SU-DHL-6 (cell line): ENCODE data around the gene OPTN.

Source experiments
- H2AFZ ChIP-seq: fragments of 200-600 bp; sonication (generic); 2 replicates; pipeline ENCODE4 v1.6.1; 2014; ENCODE audit warnings: low read depth, mild to moderate bottlenecking, moderate library complexity, mixed read lengths, antibody characterized with exemption, low read length; ENCODE audit not compliant: severe bottlenecking
- H3F3A ChIP-seq: fragments of 200-600 bp; shearing (Covaris generic); 2 replicates; pipeline ENCODE4 v1.6.0; 2016; ENCODE audit warnings: antibody characterized with exemption, mild to moderate bottlenecking; ENCODE audit not compliant: insufficient read depth
- H3K27ac ChIP-seq: fragments of 200-600 bp; sonication (generic); 2 replicates; pipeline ENCODE4 v1.5.1; 2016; ENCODE audit warnings: low read depth, mild to moderate bottlenecking, low read length, moderate library complexity, mixed read lengths
- H3K27me3 ChIP-seq: fragments of 200-600 bp; sonication (generic), shearing (Covaris generic); 2 replicates; pipeline ENCODE4 v1.6.0; 2014; ENCODE audit warnings: mild to moderate bottlenecking, low read length
- H3K36me3 ChIP-seq: fragments of 200-600 bp; sonication (generic); 2 replicates; pipeline ENCODE4 v1.6.1; 2014; ENCODE audit warnings: mild to moderate bottlenecking, low read length, mixed read lengths
- H3K4me2 ChIP-seq: fragments of 300-600, 200-600 bp; shearing (Covaris generic), sonication (generic); 2 replicates; pipeline ENCODE4 v1.6.0; 2014; ENCODE audit warnings: low read length, low read depth, mild to moderate bottlenecking; ENCODE audit not compliant: poor library complexity, severe bottlenecking
- H3K4me3 ChIP-seq: fragments of 200-600 bp; sonication (generic); 2 replicates; pipeline ENCODE4 v1.5.1; 2014; ENCODE audit warnings: antibody characterized with exemption, low read length, mild to moderate bottlenecking, mixed read lengths; ENCODE audit not compliant: insufficient read depth, poor library complexity, severe bottlenecking
- H3K79me2 ChIP-seq: fragments of 200-600 bp; sonication (generic); 2 replicates; pipeline ENCODE4 v1.6.1; 2014; ENCODE audit warnings: mild to moderate bottlenecking, low read length, moderate library complexity; ENCODE audit not compliant: insufficient read depth
- H3K9ac ChIP-seq: fragments of 200-600 bp; sonication (generic); 2 replicates; pipeline ENCODE4 v1.7.0; 2014; ENCODE audit warnings: mild to moderate bottlenecking, low read length
- H3K9me2 ChIP-seq: fragments of 200-600 bp; sonication (generic); replicated peaks from 2 replicates; pipeline ENCODE4 v1.6.1; 2014; ENCODE audit warnings: low read length; ENCODE audit not compliant: insufficient read depth
- H3K9me3 ChIP-seq: fragments of 200-600 bp; sonication (generic); 2 replicates; pipeline ENCODE4 v1.6.1; 2014; ENCODE audit warnings: low read length, mixed read lengths; ENCODE audit not compliant: insufficient read depth
- H4K20me1 ChIP-seq: fragments of 200-600 bp; sonication (generic); 2 replicates; pipeline ENCODE4 v1.6.1; 2014; ENCODE audit warnings: low read depth, mild to moderate bottlenecking, antibody characterized with exemption, low read length, moderate library complexity, mixed read lengths
- EZH2phosphoT487 ChIP-seq: fragments of 200-600 bp; sonication (generic), shearing (Covaris generic); conservative IDR thresholded peaks from 2 replicates; pipeline ENCODE4 v1.6.1; 2018; ENCODE audit warnings: mild to moderate bottlenecking, antibody characterized with exemption, low read length, moderate library complexity, mixed read lengths
- TF ChIP-seq, protein P1 (sequence below): fragments of 200-600 bp; sonication (generic); IDR thresholded peaks from one replicate; pipeline ENCODE4 v1.5.1; 2017; ENCODE audit warnings: antibody characterized with exemption, mild to moderate bottlenecking, low read length, moderate library complexity; ENCODE audit not compliant: insufficient read depth, poor library complexity, severe bottlenecking

The OPTN gene

DNA sequence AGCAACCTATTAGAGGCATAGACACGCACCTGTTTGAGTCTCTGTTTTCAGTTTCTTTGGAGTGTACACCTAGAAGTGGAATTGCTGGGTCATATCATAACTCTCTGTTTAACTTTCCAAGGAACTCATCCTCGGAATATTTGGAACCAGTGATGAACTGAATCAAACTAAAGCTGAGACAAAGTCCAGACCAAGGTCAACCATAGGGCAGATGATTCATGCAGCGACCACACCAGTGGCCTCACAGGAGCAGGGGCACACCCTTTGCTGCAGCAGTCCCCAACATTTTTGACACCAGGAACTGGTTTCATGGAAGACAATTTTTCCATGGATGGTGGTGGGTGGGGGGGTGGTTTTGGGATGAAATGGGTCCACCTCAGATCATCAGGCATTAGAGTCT is 4.9 kb upstream of the OPTN start:
- TF ChIP-seq, protein P1, sequence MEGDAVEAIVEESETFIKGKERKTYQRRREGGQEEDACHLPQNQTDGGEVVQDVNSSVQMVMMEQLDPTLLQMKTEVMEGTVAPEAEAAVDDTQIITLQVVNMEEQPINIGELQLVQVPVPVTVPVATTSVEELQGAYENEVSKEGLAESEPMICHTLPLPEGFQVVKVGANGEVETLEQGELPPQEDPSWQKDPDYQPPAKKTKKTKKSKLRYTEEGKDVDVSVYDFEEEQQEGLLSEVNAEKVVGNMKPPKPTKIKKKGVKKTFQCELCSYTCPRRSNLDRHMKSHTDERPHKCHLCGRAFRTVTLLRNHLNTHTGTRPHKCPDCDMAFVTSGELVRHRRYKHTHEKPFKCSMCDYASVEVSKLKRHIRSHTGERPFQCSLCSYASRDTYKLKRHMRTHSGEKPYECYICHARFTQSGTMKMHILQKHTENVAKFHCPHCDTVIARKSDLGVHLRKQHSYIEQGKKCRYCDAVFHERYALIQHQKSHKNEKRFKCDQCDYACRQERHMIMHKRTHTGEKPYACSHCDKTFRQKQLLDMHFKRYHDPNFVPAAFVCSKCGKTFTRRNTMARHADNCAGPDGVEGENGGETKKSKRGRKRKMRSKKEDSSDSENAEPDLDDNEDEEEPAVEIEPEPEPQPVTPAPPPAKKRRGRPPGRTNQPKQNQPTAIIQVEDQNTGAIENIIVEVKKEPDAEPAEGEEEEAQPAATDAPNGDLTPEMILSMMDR, result no peak
- no peak for TF ChIP-seq EZH2phosphoT487
- Histone ChIP-seq H3K27ac (no peak overlapping the region), H3K36me3 (no peaks in the 10 kb centered on the region), H3K9ac (no peak overlapping the region), H4K20me1 (no peaks in the 10 kb centered on the region), H3K27me3 (no peaks in the 10 kb centered on the region), H3K4me2 (no peak overlapping the region), H3F3A (no peaks in the 10 kb centered on the region), H3K79me2 (no peaks in the 10 kb centered on the region), H2AFZ (no peak overlapping the region), H3K4me3 (no peak overlapping the region), H3K9me2 (no peaks in the 10 kb centered on the region), H3K9me3 (no peaks in the 10 kb centered on the region)

- no peak overlapping the region for H3K9ac ChIP-seq
- no peaks in the 10 kb centered on the region for H3K9me3 ChIP-seq
- H3K9me2 ChIP-seq, result no peaks in the 10 kb centered on the region
Observed at GRCh38 chr10:13095929-13096328, 4.0 kb upstream of the OPTN start.

GRCh38 chr10:13099144-13099665 is 758 bp upstream of the OPTN start:
- H3K9me3 ChIP-seq, result no peaks in the 10 kb centered on the region
- peak overlapping the region; percentile 78 for H3K4me2 ChIP-seq
- no peaks in the 10 kb centered on the region for H3K79me2 ChIP-seq
- TF ChIP-seq EZH2phosphoT487, result no peak
- TF ChIP-seq, protein P1, result peak; percentile 15
- H3K27me3 ChIP-seq, result no peaks in the 10 kb centered on the region
- H2AFZ ChIP-seq, result peak overlapping the region; percentile 97
- peak overlapping the region; percentile 46 for H3K9ac ChIP-seq
- peaks cover 3% of the 10 kb centered on the region; the same call in 1 of the 2 replicates for H3F3A ChIP-seq
- H3K27ac ChIP-seq, result no peak overlapping the region
- no peaks in the 10 kb centered on the region for H3K36me3 ChIP-seq
- no peaks in the 10 kb centered on the region for H3K9me2 ChIP-seq
- no peaks in the 10 kb centered on the region for H4K20me1 ChIP-seq
- H3K4me3 ChIP-seq, result peak overlapping the region; percentile 57

More at GRCh38 chr10:13095929-13096328, 4.0 kb upstream of the OPTN start:
- H2AFZ ChIP-seq, result no peak overlapping the region
- no peak overlapping the region for H3K4me2 ChIP-seq
- no peak overlapping the region for H3K27ac ChIP-seq
- TF ChIP-seq, protein P1, result no peak
- no peak for TF ChIP-seq EZH2phosphoT487
- peaks cover 3% of the 10 kb centered on the region; the same call in 1 of the 2 replicates for H3F3A ChIP-seq
- H3K4me3 ChIP-seq, result no peak overlapping the region
- H3K36me3 ChIP-seq, result no peaks in the 10 kb centered on the region
- no peaks in the 10 kb centered on the region for H3K79me2 ChIP-seq
- H3K27me3 ChIP-seq, result no peaks in the 10 kb centered on the region
- no peaks in the 10 kb centered on the region for H4K20me1 ChIP-seq
